Hepatocyte (in vitro differentiated cells): ENCODE data around the gene ABCA1. TPM values are rescaled to one million over a fixed set of nuclear protein-coding genes. Genes with fewer than 3 reads are reported as not detected.

Experiments
- DNase-seq: peaks from one replicate; pipeline ENCODE4 v3.0.0-alpha.2; 2016; ENCODE audit warnings: low spot score
- H2AFZ ChIP-seq: fragments of 200-600 bp; sonication (generic); 2 replicates; pipeline ENCODE4 v1.6.0; 2016; ENCODE audit warnings: antibody characterized with exemption, mild to moderate bottlenecking
- H3K27ac ChIP-seq: fragments of 200-600 bp; sonication (generic); 2 replicates; pipeline ENCODE4 v1.5.1; 2016; ENCODE audit warnings: mild to moderate bottlenecking
- H3K27me3 ChIP-seq: fragments of 200-600 bp; sonication (generic); 2 replicates; pipeline ENCODE4 v1.6.1; 2016
- H3K36me3 ChIP-seq: fragments of 200-600 bp; sonication (generic); replicated peaks from 2 replicates; pipeline ENCODE4 v1.5.1; 2016; ENCODE audit warnings: low read depth; ENCODE audit not compliant: insufficient read depth
- H3K4me1 ChIP-seq: fragments of 200-600 bp; sonication (generic); 2 replicates; pipeline ENCODE4 v1.5.1; 2016; ENCODE audit warnings: mild to moderate bottlenecking, moderate library complexity; ENCODE audit not compliant: insufficient read depth
- H3K4me2 ChIP-seq: fragments of 200-600 bp; sonication (generic); 2 replicates; pipeline ENCODE4 v1.6.0; 2016
- H3K4me3 ChIP-seq: fragments of 200-600 bp; sonication (generic); 2 replicates; pipeline ENCODE4 v1.5.1; 2016; ENCODE audit warnings: mild to moderate bottlenecking
- H3K79me2 ChIP-seq: fragments of 200-600 bp; sonication (generic); 2 replicates; pipeline ENCODE4 v1.6.0; 2017; ENCODE audit warnings: mild to moderate bottlenecking
- H3K9me2 ChIP-seq: fragments of 200-600 bp; sonication (generic); replicated peaks from 2 replicates; pipeline ENCODE4 v1.6.0; 2017; ENCODE audit warnings: mild to moderate bottlenecking; ENCODE audit not compliant: insufficient read depth
- H3K9me3 ChIP-seq: fragments of 200-600 bp; sonication (generic); 2 replicates; pipeline ENCODE4 v1.5.1; 2016; ENCODE audit warnings: low read depth, mild to moderate bottlenecking
- H4K20me1 ChIP-seq: fragments of 200-600 bp; sonication (generic); 2 replicates; pipeline ENCODE4 v1.6.0; 2016; ENCODE audit warnings: mild to moderate bottlenecking; ENCODE audit not compliant: insufficient read depth, poor library complexity, severe bottlenecking
- EZH2 ChIP-seq: fragments of 200-600 bp; sonication (generic); IDR thresholded peaks from 2 replicates; pipeline ENCODE4 v1.6.1; 2016; ENCODE audit warnings: antibody characterized with exemption, mild to moderate bottlenecking, borderline replicate concordance
- EZH2phosphoT487 ChIP-seq: fragments of 200-600 bp; sonication (generic); IDR thresholded peaks from one replicate; pipeline ENCODE4 v1.6.1; 2018; ENCODE audit warnings: antibody characterized with exemption, mild to moderate bottlenecking, low read depth, moderate library complexity; ENCODE audit not compliant: unreplicated experiment, severe bottlenecking
- WGBS: methylation state at CpG from one replicate; pipeline ENCODE4 v1.1.6; 2016; ENCODE audit warnings: low lambda C conversion rate; ENCODE audit errors: missing lambda C conversion rate; 5-methylcytosine and 5-hydroxymethylcytosine counted together
- polyA plus RNA-seq: library from polyadenylated mRNA; unstranded; fragments of >200 nt; fragmentation: Nextera tagmentation; extraction: Ambion mirVana; gene quantifications from 2 replicates; pipeline ENCODE4 v1.2.1, GENCODE V29; 2016
- total RNA-seq: library from RNA; depleted of rRNA; stranded (reverse); fragments of >200 nt; gene quantifications from 2 replicates; pipeline ENCODE4 v1.2.3, GENCODE V29; 2014
- TF ChIP-seq, protein P1 (sequence below): fragments of 200-600 bp; sonication (generic); IDR thresholded peaks from 2 replicates; pipeline ENCODE4 v1.5.1; 2016; ENCODE audit warnings: antibody characterized with exemption, mild to moderate bottlenecking; ENCODE audit not compliant: poor library complexity

ABCA1 gene
- total and polyA plus RNA-seq, 2 experiments from 2014 or later = 14.5 to 87.4 TPM

DNA sequence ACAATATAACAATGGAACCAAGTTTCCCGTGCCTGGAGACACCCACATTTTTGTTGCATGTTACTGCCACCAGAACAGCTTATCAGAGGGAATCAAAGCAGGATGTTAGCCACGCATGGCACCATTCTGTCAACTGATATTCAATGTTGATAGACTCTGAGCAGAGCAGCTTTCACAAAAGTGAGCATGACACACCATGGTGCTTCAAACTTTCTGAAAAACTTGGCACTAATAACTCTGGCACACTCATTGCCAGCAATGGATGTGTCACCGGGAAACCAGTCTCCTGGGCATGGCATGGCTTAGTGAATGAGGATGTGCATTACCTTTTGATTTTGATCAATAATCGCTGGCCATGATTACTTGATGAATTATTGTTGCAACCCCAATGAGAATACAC, 144.4 kb downstream of the ABCA1 start:
- TF ChIP-seq EZH2phosphoT487 = no peak
- TF ChIP-seq, protein P1, sequence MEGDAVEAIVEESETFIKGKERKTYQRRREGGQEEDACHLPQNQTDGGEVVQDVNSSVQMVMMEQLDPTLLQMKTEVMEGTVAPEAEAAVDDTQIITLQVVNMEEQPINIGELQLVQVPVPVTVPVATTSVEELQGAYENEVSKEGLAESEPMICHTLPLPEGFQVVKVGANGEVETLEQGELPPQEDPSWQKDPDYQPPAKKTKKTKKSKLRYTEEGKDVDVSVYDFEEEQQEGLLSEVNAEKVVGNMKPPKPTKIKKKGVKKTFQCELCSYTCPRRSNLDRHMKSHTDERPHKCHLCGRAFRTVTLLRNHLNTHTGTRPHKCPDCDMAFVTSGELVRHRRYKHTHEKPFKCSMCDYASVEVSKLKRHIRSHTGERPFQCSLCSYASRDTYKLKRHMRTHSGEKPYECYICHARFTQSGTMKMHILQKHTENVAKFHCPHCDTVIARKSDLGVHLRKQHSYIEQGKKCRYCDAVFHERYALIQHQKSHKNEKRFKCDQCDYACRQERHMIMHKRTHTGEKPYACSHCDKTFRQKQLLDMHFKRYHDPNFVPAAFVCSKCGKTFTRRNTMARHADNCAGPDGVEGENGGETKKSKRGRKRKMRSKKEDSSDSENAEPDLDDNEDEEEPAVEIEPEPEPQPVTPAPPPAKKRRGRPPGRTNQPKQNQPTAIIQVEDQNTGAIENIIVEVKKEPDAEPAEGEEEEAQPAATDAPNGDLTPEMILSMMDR = no peak
- no peak for TF ChIP-seq EZH2
- Histone ChIP-seq H3K9me2 (no peaks in the 10 kb centered on the region), H3K4me1 (no peaks in the 10 kb centered on the region), H3K9me3 (no peaks in the 10 kb centered on the region), H2AFZ (no peak overlapping the region), H3K4me3 (no peak overlapping the region), H4K20me1 (no peaks in the 10 kb centered on the region), H3K27me3 (no peaks in the 10 kb centered on the region), H3K36me3 (peaks cover 7% of the 10 kb centered on the region), H3K79me2 (no peaks in the 10 kb centered on the region), H3K4me2 (no peak overlapping the region), H3K27ac (no peak overlapping the region)
- no peak for DNase-seq
- 98% methylated on average over 4 of the region's 4 CpGs for WGBS

GRCh38 chr9:104780796-104781395, 147.1 kb downstream of the ABCA1 start:
- no peak overlapping the region for H3K4me2 ChIP-seq
- H3K79me2 ChIP-seq = no peaks in the 10 kb centered on the region
- H2AFZ ChIP-seq = no peak overlapping the region
- WGBS = 97% methylated on average over 1 of the region's 1 CpG
- peaks cover 5% of the 10 kb centered on the region for H3K36me3 ChIP-seq
- H3K4me1 ChIP-seq = no peaks in the 10 kb centered on the region
- no peak for DNase-seq
- TF ChIP-seq EZH2 (no peak), EZH2phosphoT487 (no peak)
- TF ChIP-seq, protein P1 = peak; percentile 46
- no peaks in the 10 kb centered on the region for H3K9me2 ChIP-seq
- H3K4me3 ChIP-seq = no peak overlapping the region
- no peaks in the 10 kb centered on the region for H4K20me1 ChIP-seq
- H3K9me3 ChIP-seq = no peaks in the 10 kb centered on the region
- H3K27ac ChIP-seq = no peak overlapping the region
- H3K27me3 ChIP-seq = no peaks in the 10 kb centered on the region

- Histone ChIP-seq H4K20me1 (no peaks in the 10 kb centered on the region), H3K79me2 (no peaks in the 10 kb centered on the region), H2AFZ (no peak overlapping the region), H3K9me3 (no peaks in the 10 kb centered on the region), H3K4me2 (no peak overlapping the region), H3K9me2 (no peaks in the 10 kb centered on the region), H3K4me1 (no peaks in the 10 kb centered on the region), H3K36me3 (no peaks in the 10 kb centered on the region), H3K4me3 (no peak overlapping the region), H3K27ac (no peak overlapping the region), H3K27me3 (no peaks in the 10 kb centered on the region)
- no peak for TF ChIP-seq EZH2
- TF ChIP-seq, protein P1 = no peak
- TF ChIP-seq EZH2phosphoT487 = no peak
- WGBS = 96% methylated on average over 9 of the region's 9 CpGs
- DNase-seq = no peak
Measured at GRCh38 chr9:104779946-104780535, 147.9 kb downstream of the ABCA1 start.
